Psoas muscle (tissue), 8 donors: ENCODE measurements around the gene MRRF. TPM values are rescaled to one million over a fixed set of nuclear protein-coding genes. Genes with fewer than 3 reads are reported as not detected.

Source experiments
- ATAC-seq, 4 donors: fragments of 200-7000 bp; cut with Tn5 transposase; one replicate each; pipeline ENCODE4 v1.9.1; 2020; ENCODE audit warnings: moderate library complexity in 3 of 4, mild to moderate bottlenecking in 2 of 4
- DNase-seq, 2 donors: peaks; one replicate each; pipeline ENCODE4 v3.0.0-alpha.2; 2020
- H3K27ac ChIP-seq: fragments of 200-600 bp; one replicate; pipeline ENCODE4 v1.8.0; 2022
- H3K27me3 ChIP-seq, 3 donors: fragments of 200-600 bp in 1 of 3; one replicate each; pipeline versions ENCODE4 v1.6.1 to v1.8.0; 2013 to 2022; ENCODE audit warnings: low read length in 2 of 3, mild to moderate bottlenecking in 2 of 3, moderate library complexity in 1 of 3; ENCODE audit not compliant: insufficient read depth in 3 of 3
- H3K36me3 ChIP-seq, 2 donors: fragments of 200-600 bp in 1 of 2; one replicate each; pipeline versions ENCODE4 v1.6.1 to v1.8.0; 2013 to 2022; ENCODE audit warnings: low read depth in 1 of 2, mild to moderate bottlenecking in 1 of 2, moderate library complexity in 1 of 2; ENCODE audit not compliant: insufficient read depth in 1 of 2
- H3K4me1 ChIP-seq: fragments of 200-600 bp; one replicate; pipeline ENCODE4 v1.8.0; 2022
- H3K4me3 ChIP-seq: fragments of 200-600 bp; one replicate; pipeline ENCODE4 v1.8.0; 2022; ENCODE audit warnings: mild to moderate bottlenecking
- H3K9me3 ChIP-seq: fragments of 200-600 bp; one replicate; pipeline ENCODE4 v1.8.0; 2022
- CTCF ChIP-seq: fragments of 200-600 bp; IDR thresholded peaks from one replicate; pipeline ENCODE4 v1.8.0; 2022; ENCODE audit warnings: antibody characterized with exemption
- WGBS, 3 donors: extraction: QIAGEN DNeasy Blood & Tissue Kit; methylation state at CpG; one replicate each; pipeline versions ENCODE4 v1.1.6 to v1.1.7; 2013; 5-methylcytosine and 5-hydroxymethylcytosine counted together
- intact Hi-C, 2 donors: fragments of 100-400 bp; cut with DNase I; formaldehyde crosslinking; loops; one replicate each; pipeline versions ENCODE4 v1.11.0 to v1.14.2; 2022
- polyA plus RNA-seq, 3 donors: library from polyadenylated mRNA; stranded (reverse); fragments of 200-250 nt; gene quantifications; one replicate each; pipeline ENCODE4 v1.2.3, GENCODE V29; 2013
- total RNA-seq, 4 donors: library from RNA; stranded (reverse); fragmentation: NEBNext Ultra II Directional in 2 of 4; extraction: Animal tissue kit (Norgen Biotek cat#: 25700) in 2 of 4; gene quantifications; one replicate each; pipeline versions ENCODE4 v1.2.1 to v1.2.4, GENCODE V29; 2021 to 2023
- donor health status: healthy with polysubstance abuse.
- donor health status: DM: no; HTN: no; CAD: no; lungs with moderate emphysema.
- donor health status: Bipolar disorder and iron deficiency.
- donor health status: healthy.
- donor health status: DM: yes; HTN: yes; CAD: no.
- donor health status: DM: no; HTN: no; CAD: no.
- donor health status: DM: no; HTN: no; CAD: no.
- donor health status: DM: yes; HTN: yes; CAD: no.

The MRRF gene
- total and polyA plus RNA-seq, 7 donors: 23.5 to 61.4 (median 42.8) TPM

DNA sequence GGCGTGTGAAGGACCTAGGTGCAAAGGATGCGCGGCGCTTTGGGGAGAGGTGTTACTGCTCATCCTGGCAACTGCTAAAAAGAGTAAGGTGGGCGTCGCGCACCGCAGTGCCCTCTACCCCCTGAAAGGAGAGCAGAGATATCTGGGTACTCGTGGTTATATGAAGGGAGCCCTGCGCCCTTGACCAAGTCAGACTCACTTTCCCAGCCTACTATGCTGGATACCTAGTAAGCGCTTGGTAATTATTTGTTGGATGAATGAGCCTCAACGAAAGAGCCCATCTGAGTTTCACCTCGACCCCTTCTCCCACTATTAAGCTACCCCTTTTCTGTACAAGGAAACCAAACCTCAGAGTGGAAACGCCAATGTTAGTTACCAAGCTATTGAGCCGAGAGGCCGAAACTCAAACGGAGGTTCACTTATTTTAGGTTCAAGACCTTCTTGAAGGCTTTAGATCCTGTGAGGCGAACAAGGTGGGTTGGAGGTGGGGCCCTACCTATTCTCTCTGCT is 44.0 kb upstream of the MRRF start:
- Histone ChIP-seq H3K4me3 (no peak overlapping the region), H3K36me3 (no peaks in the 10 kb centered on the region), H3K27me3 (peaks cover 0 to 92% (median 30%) of the 10 kb centered on the region in 3 donors), H3K4me1 (peaks cover 14% of the 10 kb centered on the region), H3K27ac (no peak overlapping the region), H3K9me3 (no peaks in the 10 kb centered on the region)
- DNase-seq: no peak
- TF ChIP-seq CTCF: no peak
- intact Hi-C loops: loop anchor here (5.0 kb wide), 2 partner anchors 58 to 93 kb away; no protein-coding TSS in a partner anchor
- no peak for ATAC-seq
- 60 to 65% (median 60%) methylated on average over 18 of the region's 18 CpGs for WGBS, 3 donors

DNA sequence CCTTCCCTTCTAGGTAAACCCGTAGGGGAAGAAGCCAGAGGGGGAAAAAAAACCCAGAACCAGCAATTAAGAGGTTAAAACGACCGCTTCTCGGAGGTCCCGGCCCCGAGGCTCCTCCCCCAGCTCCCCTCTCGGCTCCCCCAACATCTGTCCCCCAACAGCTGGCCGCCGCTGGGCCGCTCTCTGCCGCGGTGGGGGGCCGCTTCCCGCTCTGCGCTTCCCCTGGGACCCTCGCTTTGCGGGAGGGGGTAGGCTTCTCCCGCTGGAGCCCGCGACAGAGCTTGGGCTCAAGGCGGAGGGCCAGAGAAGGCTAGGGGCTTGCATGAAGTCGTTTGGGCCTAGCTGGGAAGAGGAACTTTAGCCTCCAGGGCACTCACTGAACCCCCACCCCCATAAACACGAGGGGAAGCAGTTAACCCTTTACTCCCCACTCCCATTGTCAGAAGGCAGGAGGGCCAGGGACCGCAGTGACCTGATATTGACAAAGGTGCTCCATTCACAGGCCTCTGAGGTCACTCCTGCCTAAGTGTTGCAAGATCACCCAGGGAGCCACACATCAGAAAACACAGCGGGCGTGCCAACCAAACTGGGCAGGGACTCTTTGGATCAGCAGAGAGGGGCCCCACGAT is 43.4 kb upstream of the MRRF start:
- no peak overlapping the region for H3K4me3 ChIP-seq
- DNase-seq: no peak
- H3K9me3 ChIP-seq: no peaks in the 10 kb centered on the region
- peaks cover 0 to 92% (median 30%) of the 10 kb centered on the region in 3 donors for H3K27me3 ChIP-seq
- no peak for TF ChIP-seq CTCF
- ATAC-seq: no peak
- 26 to 31% (median 29%) methylated on average over 20 to 27 of the region's 27 CpGs for WGBS, 3 donors
- no peaks in the 10 kb centered on the region for H3K36me3 ChIP-seq
- H3K27ac ChIP-seq: no peak overlapping the region
- H3K4me1 ChIP-seq: peaks cover 14% of the 10 kb centered on the region
- intact Hi-C loops: loop anchor here (5.0 kb wide), 2 partner anchors 59 to 94 kb away; no protein-coding TSS in a partner anchor

- ATAC-seq (no peak), DNase-seq (no peak)
- 45 to 56% (median 53%) methylated on average over 5 of the region's 5 CpGs for WGBS, 3 donors
- TF ChIP-seq CTCF: no peak
- Histone ChIP-seq H3K27ac (no peak overlapping the region), H3K27me3 (peaks cover 0 to 92% (median 41%) of the 10 kb centered on the region in 3 donors), H3K9me3 (no peaks in the 10 kb centered on the region), H3K4me3 (no peak overlapping the region), H3K4me1 (peaks cover 14% of the 10 kb centered on the region), H3K36me3 (no peaks in the 10 kb centered on the region)
- intact Hi-C loops: loop anchor here (5.0 kb wide), 2 partner anchors 60 to 95 kb away; no protein-coding TSS in a partner anchor
Measured at GRCh38 chr9:122222791-122223190, 41.9 kb upstream of the MRRF start.

- WGBS, 3 donors: 76 to 79% (median 77%) methylated on average over 5 of the region's 5 CpGs
- peaks cover 14% of the 10 kb centered on the region for H3K4me1 ChIP-seq
- no peak overlapping the region for H3K4me3 ChIP-seq
- ATAC-seq (no peak), DNase-seq (no peak)
- no peak overlapping the region for H3K27ac ChIP-seq
- no peaks in the 10 kb centered on the region for H3K9me3 ChIP-seq
- TF ChIP-seq CTCF: no peak
- intact Hi-C loops: loop anchor here (5.0 kb wide), 2 partner anchors 61 to 96 kb away; no protein-coding TSS in a partner anchor
- peaks cover 0 to 91% (median 45%) of the 10 kb centered on the region in 3 donors for H3K27me3 ChIP-seq
- H3K36me3 ChIP-seq: no peaks in the 10 kb centered on the region
Measured at GRCh38 chr9:122223435-122223834, 41.2 kb upstream of the MRRF start.
